Neural progenitor cell (in vitro differentiated cells): Measurements from ENCODE around the gene ENTREP3. TPM values are rescaled to one million over a fixed set of nuclear protein-coding genes. Genes with fewer than 3 reads are reported as not detected.

Experiments
- DNase-seq: peaks from one replicate; pipeline ENCODE4 v3.0.0-alpha.2; 2016; ENCODE audit warnings: low spot score
- H2AFZ ChIP-seq: fragments of 200-600 bp; sonication (generic); replicated peaks from 2 replicates; pipeline ENCODE4 v1.6.1; 2016; ENCODE audit warnings: antibody characterized with exemption
- H3F3A ChIP-seq: fragments of 200-600 bp; sonication (generic); 2 replicates; pipeline ENCODE4 v1.6.1; 2016; ENCODE audit warnings: antibody characterized with exemption, low read depth
- H3K27ac ChIP-seq: fragments of 200-600 bp; sonication (generic); 2 replicates; pipeline ENCODE4 v1.5.1; 2016; ENCODE audit warnings: mild to moderate bottlenecking
- H3K27me3 ChIP-seq: fragments of 200-600 bp; sonication (generic); 2 replicates; pipeline ENCODE4 v1.6.1; 2016; ENCODE audit warnings: mild to moderate bottlenecking, moderate library complexity
- H3K36me3 ChIP-seq: fragments of 200-600 bp; sonication (generic); 2 replicates; pipeline ENCODE4 v1.5.1; 2016
- H3K4me1 ChIP-seq: fragments of 200-600 bp; sonication (generic); 2 replicates; pipeline ENCODE4 v1.6.1; 2016; ENCODE audit warnings: mixed run types
- H3K4me2 ChIP-seq: fragments of 200-600 bp; sonication (generic); 2 replicates; pipeline ENCODE4 v1.6.1; 2016
- H3K4me3 ChIP-seq: fragments of 200-600 bp; sonication (generic); 2 replicates; pipeline ENCODE4 v1.5.1; 2016
- H3K79me2 ChIP-seq: fragments of 200-600 bp; sonication (generic); 2 replicates; pipeline ENCODE4 v1.6.1; 2016; ENCODE audit warnings: low read depth
- H3K9ac ChIP-seq: fragments of 200-600 bp; sonication (generic); 2 replicates; pipeline ENCODE4 v1.6.1; 2016
- H3K9me3 ChIP-seq: fragments of 200-600 bp; sonication (generic); 2 replicates; pipeline ENCODE4 v1.5.1; 2016; ENCODE audit warnings: low read depth
- H4K20me1 ChIP-seq: fragments of 200-600 bp; sonication (generic); 2 replicates; pipeline ENCODE4 v1.6.1; 2016; ENCODE audit warnings: low read depth
- H3K27ac Mint-ChIP-seq: 3 replicates; pipeline ENCODE4 v1.8.0; 2021; ENCODE audit warnings: mixed read lengths
- H3K27me3 Mint-ChIP-seq: 2 replicates; pipeline ENCODE4 v1.8.0; 2022; ENCODE audit warnings: low read depth, mild to moderate bottlenecking, inconsistent platforms, moderate library complexity, mixed read lengths; ENCODE audit not compliant: insufficient read depth
- H3K36me3 Mint-ChIP-seq: 3 replicates; pipeline ENCODE4 v1.8.0; 2021; ENCODE audit warnings: mixed read lengths
- H3K4me1 Mint-ChIP-seq: 3 replicates; pipeline ENCODE4 v1.8.0; 2021; ENCODE audit warnings: mixed read lengths
- H3K4me3 Mint-ChIP-seq: 3 replicates; pipeline ENCODE4 v1.8.0; 2021; ENCODE audit warnings: mild to moderate bottlenecking, moderate library complexity, mixed read lengths
- H3K9me3 Mint-ChIP-seq: 3 replicates; pipeline ENCODE4 v1.8.0; 2020; ENCODE audit warnings: mixed read lengths
- EZH2 ChIP-seq: fragments of 200-600 bp; sonication (generic); IDR thresholded peaks from 2 replicates; pipeline ENCODE4 v1.6.1; 2017; ENCODE audit warnings: antibody characterized with exemption, mild to moderate bottlenecking, moderate library complexity
- EZH2phosphoT487 ChIP-seq: fragments of 200-600 bp; sonication (generic); IDR thresholded peaks from 2 replicates; pipeline ENCODE4 v1.6.1; 2017; ENCODE audit warnings: antibody characterized with exemption
- total RNA-seq: library from RNA; depleted of rRNA; stranded (reverse); fragments of >200 nt; gene quantifications from 2 replicates; pipeline ENCODE4 v1.2.3, GENCODE V29; 2015; ENCODE audit warnings: low replicate concordance
- TF ChIP-seq, protein P1 (sequence below): fragments of 200-600 bp; sonication (generic); IDR thresholded peaks from 2 replicates; pipeline ENCODE4 v1.5.1; 2017; ENCODE audit warnings: antibody characterized with exemption, mild to moderate bottlenecking

Gene ENTREP3
- total RNA-seq, 1 donor from 2014 or later: 4.8 TPM

DNA sequence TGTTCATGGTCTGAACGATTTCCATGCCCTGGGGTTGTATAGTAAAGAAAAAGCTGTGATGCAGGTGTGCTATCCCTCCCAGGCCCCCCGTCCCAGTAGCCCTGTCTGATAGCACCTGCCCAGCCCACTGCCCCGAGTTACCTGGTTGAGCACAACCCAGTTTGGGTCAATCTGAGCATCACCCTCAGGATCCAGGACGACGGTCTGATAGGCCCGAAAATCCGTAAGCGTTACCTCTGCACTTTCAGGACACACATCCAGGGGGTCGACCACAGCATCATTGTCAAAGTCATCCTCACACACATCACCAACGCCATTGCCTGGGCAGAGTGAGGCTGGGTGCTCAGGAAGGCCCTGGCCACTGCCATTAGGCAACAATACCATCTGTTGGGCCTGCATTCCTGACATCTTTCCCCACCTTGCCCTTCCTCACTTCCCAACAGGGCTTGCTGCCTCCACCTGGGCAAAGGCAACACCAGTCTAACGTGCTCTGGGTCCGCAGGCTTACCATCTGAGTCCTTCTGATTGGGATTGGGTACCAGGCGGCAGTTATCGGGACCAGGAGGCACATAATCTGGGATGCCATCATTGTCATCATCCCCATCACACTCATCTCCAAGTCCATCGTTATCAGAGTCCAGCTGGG, 57.3 kb downstream of the ENTREP3 start:
- H3K9me3 Mint-ChIP-seq: peaks cover 2% of the 10 kb centered on the region
- no peaks in the 10 kb centered on the region for H3K27me3 ChIP-seq
- H3K4me3 Mint-ChIP-seq: peak overlapping the region; percentile 99
- no peak overlapping the region for H3K9ac ChIP-seq
- peak overlapping the region; percentile 1 for H3K27ac ChIP-seq
- peak overlapping the region; percentile 87 for H3K27ac Mint-ChIP-seq
- no peaks in the 10 kb centered on the region for H3K36me3 ChIP-seq
- H3K9me3 ChIP-seq: no peaks in the 10 kb centered on the region
- peaks cover 86% of the 10 kb centered on the region for H3F3A ChIP-seq
- H4K20me1 ChIP-seq: peaks cover 59% of the 10 kb centered on the region
- H3K36me3 Mint-ChIP-seq: peaks cover 58% of the 10 kb centered on the region
- no peak overlapping the region for H3K4me3 ChIP-seq
- TF ChIP-seq, protein P1, sequence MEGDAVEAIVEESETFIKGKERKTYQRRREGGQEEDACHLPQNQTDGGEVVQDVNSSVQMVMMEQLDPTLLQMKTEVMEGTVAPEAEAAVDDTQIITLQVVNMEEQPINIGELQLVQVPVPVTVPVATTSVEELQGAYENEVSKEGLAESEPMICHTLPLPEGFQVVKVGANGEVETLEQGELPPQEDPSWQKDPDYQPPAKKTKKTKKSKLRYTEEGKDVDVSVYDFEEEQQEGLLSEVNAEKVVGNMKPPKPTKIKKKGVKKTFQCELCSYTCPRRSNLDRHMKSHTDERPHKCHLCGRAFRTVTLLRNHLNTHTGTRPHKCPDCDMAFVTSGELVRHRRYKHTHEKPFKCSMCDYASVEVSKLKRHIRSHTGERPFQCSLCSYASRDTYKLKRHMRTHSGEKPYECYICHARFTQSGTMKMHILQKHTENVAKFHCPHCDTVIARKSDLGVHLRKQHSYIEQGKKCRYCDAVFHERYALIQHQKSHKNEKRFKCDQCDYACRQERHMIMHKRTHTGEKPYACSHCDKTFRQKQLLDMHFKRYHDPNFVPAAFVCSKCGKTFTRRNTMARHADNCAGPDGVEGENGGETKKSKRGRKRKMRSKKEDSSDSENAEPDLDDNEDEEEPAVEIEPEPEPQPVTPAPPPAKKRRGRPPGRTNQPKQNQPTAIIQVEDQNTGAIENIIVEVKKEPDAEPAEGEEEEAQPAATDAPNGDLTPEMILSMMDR: no peak
- TF ChIP-seq EZH2 (no peak), EZH2phosphoT487 (no peak)
- no peak overlapping the region for H2AFZ ChIP-seq
- DNase-seq: no peak
- H3K27me3 Mint-ChIP-seq: peaks cover 32% of the 10 kb centered on the region
- peaks cover 52% of the 10 kb centered on the region for H3K79me2 ChIP-seq
- peaks cover 21% of the 10 kb centered on the region for H3K4me1 ChIP-seq
- H3K4me2 ChIP-seq: peak overlapping the region; percentile 100
- peaks cover 63% of the 10 kb centered on the region for H3K4me1 Mint-ChIP-seq

Other genes with a start within 250 kb of the ENTREP3 start
- gene DCST2, start 221.7 kb downstream of the ENTREP3 start, total RNA-seq: 1.8 and 2.0 TPM in 2 replicates
- not detected in 2 replicates for gene DCST1, start 221.7 kb downstream of the ENTREP3 start, total RNA-seq
- gene ADAM15, start 204.2 kb downstream of the ENTREP3 start, total RNA-seq: 15.7 and 44.9 TPM in 2 replicates
- gene EFNA4, start 191.7 kb downstream of the ENTREP3 start, total RNA-seq: 10.7 and 18.4 TPM in 2 replicates
- 4.0 and 9.6 TPM in 2 replicates for gene EFNA3, start 176.6 kb downstream of the ENTREP3 start, total RNA-seq
- gene EFNA1, start 127.6 kb downstream of the ENTREP3 start, total RNA-seq: 0.34 and 0.65 TPM in 2 replicates
- gene SLC50A1, start 119.6 kb downstream of the ENTREP3 start, total RNA-seq: 14.4 and 29.0 TPM in 2 replicates
- 16.8 and 133 TPM in 2 replicates for gene DPM3, start 115.0 kb downstream of the ENTREP3 start, total RNA-seq
- 37.8 and 100 TPM in 2 replicates for gene KRTCAP2, start 82.2 kb downstream of the ENTREP3 start, total RNA-seq
- gene TRIM46, start 81.6 kb downstream of the ENTREP3 start, total RNA-seq: 3.9 and 10.2 TPM in 2 replicates
- gene THBS3, start 47.6 kb downstream of the ENTREP3 start, total RNA-seq: 19.3 and 30.4 TPM in 2 replicates
- 25.6 and 46.5 TPM in 2 replicates for gene MTX1, start 46.8 kb downstream of the ENTREP3 start, total RNA-seq
- gene SCAMP3, start 6.9 kb upstream of the ENTREP3 start, total RNA-seq: 21.8 and 44.8 TPM in 2 replicates
- 41.7 and 62.2 TPM in 2 replicates for gene CLK2, start 18.0 kb upstream of the ENTREP3 start, total RNA-seq
- 1.9 and 5.9 TPM in 2 replicates for gene HCN3, start 22.0 kb upstream of the ENTREP3 start, total RNA-seq
- gene PKLR, start 46.0 kb upstream of the ENTREP3 start, total RNA-seq: 0.53 and 0.54 TPM in 2 replicates
- 215 and 266 TPM in 2 replicates for gene FDPS, start 53.4 kb upstream of the ENTREP3 start, total RNA-seq
- 17.0 and 43.4 TPM in 2 replicates for gene RUSC1, start 65.4 kb upstream of the ENTREP3 start, total RNA-seq